ENCODE measurements around the gene FZD4. TPM values are rescaled to one million over a fixed set of nuclear protein-coding genes. Genes with fewer than 3 reads are reported as not detected.

Gene FZD4
- total RNA-seq, 1 experiment from 2014 or later = 1.8 TPM

DNA sequence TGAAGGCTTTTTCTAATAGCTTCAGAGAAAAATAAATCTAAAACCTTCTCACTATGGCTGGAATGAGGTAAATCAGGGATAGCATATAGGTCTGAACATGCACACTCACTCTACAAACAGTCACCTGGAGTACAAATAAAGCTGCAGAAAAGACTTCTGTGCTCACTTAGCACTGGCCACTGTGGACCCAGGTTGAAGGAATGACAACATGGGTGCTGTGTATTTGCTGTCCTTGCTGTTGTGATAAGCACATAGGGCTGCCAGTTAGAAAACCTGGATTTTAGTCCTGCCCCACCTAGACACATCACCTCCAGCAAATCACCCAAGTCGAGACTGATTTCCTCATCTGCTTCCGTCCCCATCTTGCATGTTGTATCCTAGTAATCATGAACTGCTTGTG lies 51.2 kb downstream of the FZD4 start:
- no peaks in the 10 kb centered on the region for H3K36me3 ChIP-seq (ENCODE audit: insufficient read depth, low read length)
- no peak overlapping the region for H3K4me3 ChIP-seq (ENCODE audit: low read length)
- no peaks in the 10 kb centered on the region for H3K4me1 ChIP-seq (ENCODE audit: low read length)
- H2AFZ ChIP-seq (ENCODE audit: low read length) = no peak overlapping the region
- no peaks in the 10 kb centered on the region for H4K20me1 ChIP-seq (ENCODE audit: insufficient read depth, low read depth, low read length)
- H3K79me2 ChIP-seq (ENCODE audit: low read length) = no peaks in the 10 kb centered on the region
- no peak overlapping the region for H3K4me2 ChIP-seq (ENCODE audit: low read depth, low read length, poor library complexity, severe bottlenecking)
- H3K27me3 ChIP-seq (ENCODE audit: low read length) = peaks cover 4% of the 10 kb centered on the region; the same call in 1 of the 2 replicates
- H3K9ac ChIP-seq (ENCODE audit: low read length) = no peak overlapping the region
- no peak overlapping the region for H3K27ac ChIP-seq (ENCODE audit: low read length)
- no peaks in the 10 kb centered on the region for H3K9me3 ChIP-seq (ENCODE audit: low read length)
- no peak for DNase-seq
- no peaks in the 10 kb centered on the region for H3K9me2 ChIP-seq (replicated peaks; ENCODE audit: insufficient read depth, low read length)

DNA sequence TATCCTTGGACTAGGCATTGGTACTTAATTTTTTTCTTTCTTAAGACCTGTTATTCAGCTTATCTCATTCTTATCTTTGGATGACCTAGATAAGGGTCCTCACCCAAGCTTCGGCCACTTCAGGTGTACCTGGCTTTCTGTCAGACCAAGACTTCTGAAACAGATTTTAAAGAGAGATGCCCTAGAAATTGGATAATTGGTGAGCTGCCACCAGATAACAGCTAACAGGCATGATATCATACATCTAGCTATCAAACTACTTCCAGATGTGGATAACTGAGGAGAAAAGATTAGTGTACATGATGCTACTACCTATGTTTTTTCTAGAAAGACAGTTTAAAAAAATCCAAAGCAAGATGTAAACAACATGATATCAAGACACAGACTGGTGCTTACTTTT lies 52.9 kb downstream of the FZD4 start:
- Histone ChIP-seq H3K79me2 (ENCODE audit: low read length) (no peaks in the 10 kb centered on the region), H2AFZ (ENCODE audit: low read length) (no peak overlapping the region), H3K9ac (ENCODE audit: low read length) (no peak overlapping the region), H3K4me3 (ENCODE audit: low read length) (no peak overlapping the region), H3K27ac (ENCODE audit: low read length) (no peak overlapping the region), H3K9me2 (replicated peaks; ENCODE audit: insufficient read depth, low read length) (no peaks in the 10 kb centered on the region), H3K36me3 (ENCODE audit: insufficient read depth, low read length) (no peaks in the 10 kb centered on the region), H3K9me3 (ENCODE audit: low read length) (no peaks in the 10 kb centered on the region), H3K4me1 (ENCODE audit: low read length) (no peaks in the 10 kb centered on the region), H3K4me2 (ENCODE audit: low read depth, low read length, poor library complexity, severe bottlenecking) (no peak overlapping the region), H4K20me1 (ENCODE audit: insufficient read depth, low read depth, low read length) (no peaks in the 10 kb centered on the region), H3K27me3 (ENCODE audit: low read length) (peaks cover 4% of the 10 kb centered on the region; the same call in 1 of the 2 replicates)
- no peak for DNase-seq

DNA sequence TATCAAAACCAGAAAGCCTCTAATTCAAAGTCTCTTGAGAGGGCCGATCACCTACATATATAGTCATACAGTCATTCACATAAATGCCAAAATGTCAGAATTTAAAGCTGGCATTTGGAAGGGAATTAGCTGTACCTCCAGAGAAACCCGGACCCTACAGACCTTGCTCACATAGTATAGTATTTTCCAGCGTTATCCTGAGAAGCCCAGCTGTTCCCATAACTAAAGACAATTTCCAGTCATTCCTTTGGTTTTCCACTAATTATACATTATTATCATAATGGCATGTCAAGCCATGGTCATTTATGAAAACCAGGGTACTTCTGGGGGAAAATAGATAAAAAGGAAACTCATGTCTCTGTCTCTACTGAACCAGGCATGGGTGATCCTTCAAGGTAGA lies 53.6 kb downstream of the FZD4 start:
- H3K9ac ChIP-seq (ENCODE audit: low read length) = no peak overlapping the region
- H2AFZ ChIP-seq (ENCODE audit: low read length) = no peak overlapping the region
- H4K20me1 ChIP-seq (ENCODE audit: insufficient read depth, low read depth, low read length) = no peaks in the 10 kb centered on the region
- no peaks in the 10 kb centered on the region for H3K9me2 ChIP-seq (replicated peaks; ENCODE audit: insufficient read depth, low read length)
- H3K9me3 ChIP-seq (ENCODE audit: low read length) = no peaks in the 10 kb centered on the region
- H3K27ac ChIP-seq (ENCODE audit: low read length) = no peak overlapping the region
- H3K79me2 ChIP-seq (ENCODE audit: low read length) = no peaks in the 10 kb centered on the region
- no peaks in the 10 kb centered on the region for H3K4me1 ChIP-seq (ENCODE audit: low read length)
- peaks cover 4% of the 10 kb centered on the region; the same call in 1 of the 2 replicates for H3K27me3 ChIP-seq (ENCODE audit: low read length)
- H3K4me2 ChIP-seq (ENCODE audit: low read depth, low read length, poor library complexity, severe bottlenecking) = no peak overlapping the region
- DNase-seq = no peak
- H3K4me3 ChIP-seq (ENCODE audit: low read length) = no peak overlapping the region
- no peaks in the 10 kb centered on the region for H3K36me3 ChIP-seq (ENCODE audit: insufficient read depth, low read length)

DNA sequence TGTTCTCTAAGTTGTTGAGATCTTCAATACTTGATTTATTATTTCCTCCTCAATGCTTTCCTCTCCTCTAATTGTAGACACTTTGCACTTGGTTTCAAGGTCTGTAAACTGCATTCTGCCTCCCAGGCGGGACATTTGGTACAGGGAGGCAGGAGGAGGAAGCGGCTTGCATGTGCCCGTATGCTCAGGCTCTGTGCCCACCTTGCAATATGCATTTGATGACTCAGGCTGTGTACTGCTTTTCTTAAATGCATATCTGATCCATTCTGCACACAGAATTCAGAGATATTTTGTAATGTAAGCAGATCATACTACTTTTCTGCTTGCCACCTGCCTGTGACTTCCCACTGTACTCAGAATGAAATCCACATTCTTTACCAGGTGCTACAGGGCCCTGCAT lies 55.0 kb downstream of the FZD4 start:
- Histone ChIP-seq H3K9me2 (replicated peaks; ENCODE audit: insufficient read depth, low read length) (no peaks in the 10 kb centered on the region), H3K27me3 (ENCODE audit: low read length) (peaks cover 4% of the 10 kb centered on the region; the same call in 1 of the 2 replicates), H3K36me3 (ENCODE audit: insufficient read depth, low read length) (no peaks in the 10 kb centered on the region), H3K4me3 (ENCODE audit: low read length) (no peak overlapping the region), H3K27ac (ENCODE audit: low read length) (no peak overlapping the region), H3K79me2 (ENCODE audit: low read length) (no peaks in the 10 kb centered on the region), H3K4me1 (ENCODE audit: low read length) (no peaks in the 10 kb centered on the region), H4K20me1 (ENCODE audit: insufficient read depth, low read depth, low read length) (no peaks in the 10 kb centered on the region), H3K4me2 (ENCODE audit: low read depth, low read length, poor library complexity, severe bottlenecking) (no peak overlapping the region), H3K9me3 (ENCODE audit: low read length) (no peaks in the 10 kb centered on the region), H3K9ac (ENCODE audit: low read length) (no peak overlapping the region), H2AFZ (ENCODE audit: low read length) (no peak overlapping the region)
- DNase-seq = no peak

DNA sequence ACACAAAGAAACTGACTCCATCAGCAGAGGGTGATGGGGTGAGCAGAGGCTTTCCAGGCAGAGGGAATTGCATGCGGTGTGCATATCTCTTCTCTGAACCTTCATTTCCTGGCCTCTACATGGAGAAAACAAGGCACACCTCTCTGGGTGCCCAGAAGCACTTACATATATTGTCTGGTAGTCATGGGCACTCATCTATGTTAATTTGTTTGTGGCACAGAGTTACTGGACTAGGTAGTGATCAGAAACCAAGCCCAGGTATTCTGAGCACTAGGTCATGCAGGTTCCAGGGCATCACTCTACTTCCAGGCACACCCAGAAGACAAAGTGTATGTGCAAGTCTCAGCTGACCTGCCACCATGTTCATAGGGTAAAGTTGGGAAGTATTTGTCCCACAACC lies 56.5 kb downstream of the FZD4 start:
- peaks cover 4% of the 10 kb centered on the region; the same call in 1 of the 2 replicates for H3K27me3 ChIP-seq (ENCODE audit: low read length)
- H3K36me3 ChIP-seq (ENCODE audit: insufficient read depth, low read length) = no peaks in the 10 kb centered on the region
- no peak overlapping the region for H2AFZ ChIP-seq (ENCODE audit: low read length)
- H3K4me1 ChIP-seq (ENCODE audit: low read length) = no peaks in the 10 kb centered on the region
- H3K9ac ChIP-seq (ENCODE audit: low read length) = no peak overlapping the region
- no peaks in the 10 kb centered on the region for H4K20me1 ChIP-seq (ENCODE audit: insufficient read depth, low read depth, low read length)
- H3K4me3 ChIP-seq (ENCODE audit: low read length) = no peak overlapping the region
- H3K79me2 ChIP-seq (ENCODE audit: low read length) = no peaks in the 10 kb centered on the region
- H3K9me2 ChIP-seq (replicated peaks; ENCODE audit: insufficient read depth, low read length) = no peaks in the 10 kb centered on the region
- no peak overlapping the region for H3K27ac ChIP-seq (ENCODE audit: low read length)
- no peak for DNase-seq
- no peak overlapping the region for H3K4me2 ChIP-seq (ENCODE audit: low read depth, low read length, poor library complexity, severe bottlenecking)
- H3K9me3 ChIP-seq (ENCODE audit: low read length) = no peaks in the 10 kb centered on the region

DNA sequence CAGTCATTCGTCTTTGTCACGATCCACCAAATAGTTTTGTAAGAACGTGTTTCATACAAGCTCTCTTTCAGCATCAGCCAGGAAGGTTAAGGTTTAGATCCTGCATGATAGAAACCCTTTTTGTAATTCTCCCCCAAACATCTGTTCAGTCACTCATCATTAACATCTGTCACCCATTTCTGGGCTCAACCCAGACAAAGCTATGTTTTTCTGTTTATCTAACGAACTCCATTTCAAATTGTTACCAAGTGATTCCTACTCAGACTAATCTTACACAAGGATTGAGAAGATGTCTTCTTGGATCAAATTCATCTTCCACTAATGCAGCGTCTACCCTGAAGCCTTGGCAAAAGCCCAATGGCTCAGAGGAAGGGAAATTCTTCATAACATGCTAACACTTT lies 58.8 kb downstream of the FZD4 start:
- Histone ChIP-seq H3K4me2 (ENCODE audit: low read depth, low read length, poor library complexity, severe bottlenecking) (no peak overlapping the region), H3K4me1 (ENCODE audit: low read length) (no peaks in the 10 kb centered on the region), H3K27ac (ENCODE audit: low read length) (no peak overlapping the region), H3K79me2 (ENCODE audit: low read length) (no peaks in the 10 kb centered on the region), H3K9me3 (ENCODE audit: low read length) (no peaks in the 10 kb centered on the region), H4K20me1 (ENCODE audit: insufficient read depth, low read depth, low read length) (no peaks in the 10 kb centered on the region), H3K27me3 (ENCODE audit: low read length) (peaks cover 4% of the 10 kb centered on the region; the same call in 1 of the 2 replicates), H3K36me3 (ENCODE audit: insufficient read depth, low read length) (no peaks in the 10 kb centered on the region), H2AFZ (ENCODE audit: low read length) (no peak overlapping the region), H3K9ac (ENCODE audit: low read length) (no peak overlapping the region), H3K4me3 (ENCODE audit: low read length) (no peak overlapping the region), H3K9me2 (replicated peaks; ENCODE audit: insufficient read depth, low read length) (no peaks in the 10 kb centered on the region)
- DNase-seq = no peak

Other genes starting within 250 kb of the FZD4 start
- gene PRSS23, start 154.9 kb downstream of the FZD4 start, total RNA-seq (2014; rRNA removed; shearing (Covaris generic); ENCODE audit: low replicate concordance) = not detected in 2 replicates
- gene TMEM135, start 82.5 kb upstream of the FZD4 start, total RNA-seq (2014; rRNA removed; shearing (Covaris generic); ENCODE audit: low replicate concordance) = 98.9 and 228 TPM in 2 replicates

Data from Karpas-422 (cell line).